Gastrocnemius medialis (tissue), 4 donors: Measurements from ENCODE around the gene NR5A1.

Experiments used
- CTCF ChIP-seq, 5 experiments: fragments of 450-650 bp in 3 of 5; fragments of 200-600 bp in 2 of 5; sonication (generic) in 2 of 5; IDR thresholded peaks in 4 of 5; conservative IDR thresholded peaks in 1 of 5; 1 replicate in 4 of 5; 2 replicates in 1 of 5; pipeline ENCODE4 v1.5.1; 2016 to 2019; ENCODE audit warnings: antibody characterized with exemption in 5 of 5, mild to moderate bottlenecking in 3 of 5, moderate library complexity in 3 of 5
- POLR2A ChIP-seq, 2 donors: fragments of 450-650 bp; IDR thresholded peaks; one replicate each; pipeline ENCODE4 v1.6.1; 2017; ENCODE audit warnings: antibody characterized with exemption in 2 of 2, mild to moderate bottlenecking in 2 of 2, moderate library complexity in 2 of 2

DNA sequence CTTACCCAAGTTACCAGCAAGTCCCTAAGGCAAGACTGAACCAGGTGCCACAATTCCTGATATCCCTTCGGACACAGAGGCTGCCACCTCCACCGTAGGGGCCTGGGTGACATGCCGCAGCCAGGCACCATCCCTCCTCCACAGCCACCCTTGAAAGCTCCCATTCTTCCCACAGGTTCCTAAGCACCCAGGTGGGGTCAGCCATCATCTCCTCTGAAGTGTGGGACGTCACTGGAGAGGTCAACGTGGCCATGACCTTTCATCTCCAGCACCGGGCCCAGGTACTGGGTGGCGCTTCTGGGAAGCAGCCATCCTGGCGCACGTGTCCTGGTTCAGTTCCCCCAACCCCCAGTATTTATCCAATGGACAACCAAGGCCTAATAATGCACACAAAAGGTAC, 48.8 kb downstream of the NR5A1 start:
- no peak for TF ChIP-seq CTCF (IDR thresholded peaks at IDR 0.05 in 4 of 5, conservative IDR thresholded peaks at IDR 0.05 in 1 of 5)
- TF ChIP-seq POLR2A (IDR thresholded peaks at IDR 0.05) = no peak
